ENCODE results near the gene ATP8B2.

Gene ATP8B2

GRCh38 chr1:154347961-154348360 lies 22.6 kb downstream of the ATP8B2 start:
- Histone ChIP-seq H3K9me3 (ENCODE audit: insufficient read depth, low read length, severe bottlenecking) (no peaks in the 10 kb centered on the region), H3K27ac (ENCODE audit: low read length) (no peak overlapping the region), H3K9ac (ENCODE audit: low read depth, low read length) (no peak overlapping the region), H2AFZ (ENCODE audit: low read depth, low read length) (no peak overlapping the region), H3K79me2 (ENCODE audit: insufficient read depth, low read length) (no peaks in the 10 kb centered on the region), H3K4me2 (ENCODE audit: insufficient read depth, low read length) (no peak overlapping the region), H3K36me3 (ENCODE audit: insufficient read depth, low read length) (peaks cover 60% of the 10 kb centered on the region), H3K27me3 (ENCODE audit: insufficient read depth, low read length, poor library complexity) (peaks cover 9% of the 10 kb centered on the region), H4K20me1 (ENCODE audit: insufficient read depth, low read length) (peaks cover 4% of the 10 kb centered on the region), H3K4me3 (ENCODE audit: low read depth in 1 of 2, low read length in 2 of 2) (no peak overlapping the region), H3K4me1 (ENCODE audit: insufficient read depth, low read length) (peaks cover 3% of the 10 kb centered on the region)
- TF ChIP-seq, protein P1, sequence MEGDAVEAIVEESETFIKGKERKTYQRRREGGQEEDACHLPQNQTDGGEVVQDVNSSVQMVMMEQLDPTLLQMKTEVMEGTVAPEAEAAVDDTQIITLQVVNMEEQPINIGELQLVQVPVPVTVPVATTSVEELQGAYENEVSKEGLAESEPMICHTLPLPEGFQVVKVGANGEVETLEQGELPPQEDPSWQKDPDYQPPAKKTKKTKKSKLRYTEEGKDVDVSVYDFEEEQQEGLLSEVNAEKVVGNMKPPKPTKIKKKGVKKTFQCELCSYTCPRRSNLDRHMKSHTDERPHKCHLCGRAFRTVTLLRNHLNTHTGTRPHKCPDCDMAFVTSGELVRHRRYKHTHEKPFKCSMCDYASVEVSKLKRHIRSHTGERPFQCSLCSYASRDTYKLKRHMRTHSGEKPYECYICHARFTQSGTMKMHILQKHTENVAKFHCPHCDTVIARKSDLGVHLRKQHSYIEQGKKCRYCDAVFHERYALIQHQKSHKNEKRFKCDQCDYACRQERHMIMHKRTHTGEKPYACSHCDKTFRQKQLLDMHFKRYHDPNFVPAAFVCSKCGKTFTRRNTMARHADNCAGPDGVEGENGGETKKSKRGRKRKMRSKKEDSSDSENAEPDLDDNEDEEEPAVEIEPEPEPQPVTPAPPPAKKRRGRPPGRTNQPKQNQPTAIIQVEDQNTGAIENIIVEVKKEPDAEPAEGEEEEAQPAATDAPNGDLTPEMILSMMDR (IDR thresholded peaks at IDR 0.05; ENCODE audit: borderline replicate concordance, extremely low read depth, low read length, poor library complexity, severe bottlenecking), result no peak
- no peak for TF ChIP-seq EZH2 (IDR thresholded peaks at IDR 0.05; ENCODE audit: borderline replicate concordance, low read depth, low read length, severe bottlenecking)
- no peak for DNase-seq
- no peak for ATAC-seq (ENCODE audit: insufficient read depth, low read depth)

GRCh38 chr1:154348429-154349076 lies 23.2 kb downstream of the ATP8B2 start:
- Histone ChIP-seq H2AFZ (ENCODE audit: low read depth, low read length) (no peak overlapping the region), H3K4me1 (ENCODE audit: insufficient read depth, low read length) (peaks cover 4% of the 10 kb centered on the region), H3K36me3 (ENCODE audit: insufficient read depth, low read length) (peaks cover 55% of the 10 kb centered on the region), H4K20me1 (ENCODE audit: insufficient read depth, low read length) (peaks cover 4% of the 10 kb centered on the region), H3K9ac (ENCODE audit: low read depth, low read length) (no peak overlapping the region), H3K79me2 (ENCODE audit: insufficient read depth, low read length) (no peaks in the 10 kb centered on the region), H3K9me3 (ENCODE audit: insufficient read depth, low read length, severe bottlenecking) (no peaks in the 10 kb centered on the region), H3K4me3 (ENCODE audit: low read depth in 1 of 2, low read length in 2 of 2) (no peak overlapping the region), H3K27me3 (ENCODE audit: insufficient read depth, low read length, poor library complexity) (peaks cover 15% of the 10 kb centered on the region), H3K27ac (ENCODE audit: low read length) (no peak overlapping the region), H3K4me2 (ENCODE audit: insufficient read depth, low read length) (no peak overlapping the region)
- DNase-seq, result no peak
- TF ChIP-seq, protein P1 (IDR thresholded peaks at IDR 0.05; ENCODE audit: borderline replicate concordance, extremely low read depth, low read length, poor library complexity, severe bottlenecking), result peak; percentile 31
- TF ChIP-seq EZH2 (IDR thresholded peaks at IDR 0.05; ENCODE audit: borderline replicate concordance, low read depth, low read length, severe bottlenecking), result no peak
- no peak for ATAC-seq (ENCODE audit: insufficient read depth, low read depth)

DNA sequence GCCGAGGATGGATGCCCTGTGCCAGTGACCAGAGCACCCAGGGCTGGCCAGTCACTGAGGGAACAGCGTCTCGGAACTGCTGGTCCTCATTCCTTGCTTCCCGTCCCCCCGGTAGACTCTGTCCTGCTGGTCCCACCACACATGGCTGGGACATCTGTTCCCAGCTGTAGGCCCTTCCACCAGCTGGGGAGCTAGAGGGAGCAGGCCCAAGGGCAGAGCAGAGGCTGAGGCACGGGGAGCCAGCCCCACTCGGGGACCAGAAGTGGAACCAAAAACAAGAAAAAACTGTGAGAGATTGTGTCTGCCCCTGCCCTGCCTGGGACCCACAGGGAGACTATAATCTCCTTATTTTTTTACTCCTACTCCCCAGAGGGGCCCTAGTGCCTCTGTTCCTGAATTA lies 23.8 kb downstream of the ATP8B2 start:
- Histone ChIP-seq H2AFZ (ENCODE audit: low read depth, low read length) (no peak overlapping the region), H4K20me1 (ENCODE audit: insufficient read depth, low read length) (peaks cover 4% of the 10 kb centered on the region), H3K4me1 (ENCODE audit: insufficient read depth, low read length) (peaks cover 4% of the 10 kb centered on the region), H3K9ac (ENCODE audit: low read depth, low read length) (no peak overlapping the region), H3K36me3 (ENCODE audit: insufficient read depth, low read length) (peaks cover 49% of the 10 kb centered on the region), H3K4me3 (ENCODE audit: low read depth in 1 of 2, low read length in 2 of 2) (no peak overlapping the region), H3K27me3 (ENCODE audit: insufficient read depth, low read length, poor library complexity) (peaks cover 21% of the 10 kb centered on the region), H3K4me2 (ENCODE audit: insufficient read depth, low read length) (no peak overlapping the region), H3K27ac (ENCODE audit: low read length) (no peak overlapping the region), H3K79me2 (ENCODE audit: insufficient read depth, low read length) (no peaks in the 10 kb centered on the region), H3K9me3 (ENCODE audit: insufficient read depth, low read length, severe bottlenecking) (no peaks in the 10 kb centered on the region)
- no peak for TF ChIP-seq EZH2 (IDR thresholded peaks at IDR 0.05; ENCODE audit: borderline replicate concordance, low read depth, low read length, severe bottlenecking)
- TF ChIP-seq, protein P1 (IDR thresholded peaks at IDR 0.05; ENCODE audit: borderline replicate concordance, extremely low read depth, low read length, poor library complexity, severe bottlenecking), result no peak
- DNase-seq (no peak), ATAC-seq (ENCODE audit: insufficient read depth, low read depth) (no peak)

All from DND-41 (cell line).